HG03066 (cell line): Measurements from ENCODE around the gene PHB1.
"Not testable (repeated sequence)": the region's sequence is repeated elsewhere in the genome, so short reads cannot be mapped to it uniquely, and the experiment has no call there.

ENCODE experiments used
- ATAC-seq: cut with Tn5 transposase; IDR thresholded peaks from one replicate; pipeline ENCODE4 v1.9.1; 2021; ENCODE audit warnings: low read depth; ENCODE audit not compliant: unreplicated experiment

PHB1 gene

GRCh38 chr17:49381793-49382192 lies 32.9 kb downstream of the PHB1 start:
- ATAC-seq = no peak

- no peak for ATAC-seq
These were observed 33.6 kb downstream of the PHB1 start for GRCh38 chr17:49381033-49381432.

- no peak for ATAC-seq
These were observed 34.8 kb downstream of the PHB1 start for GRCh38 chr17:49379926-49380325.

- ATAC-seq = no peak
These were observed 36.4 kb downstream of the PHB1 start for GRCh38 chr17:49378311-49378710.

- no peak for ATAC-seq
These were observed 39.1 kb downstream of the PHB1 start for GRCh38 chr17:49375544-49375943.

GRCh38 chr17:49373115-49373514 lies 41.6 kb downstream of the PHB1 start:
- no peak for ATAC-seq

GRCh38 chr17:49372425-49372824 lies 42.3 kb downstream of the PHB1 start:
- ATAC-seq = no peak

- no peak for ATAC-seq
These were observed 43.5 kb downstream of the PHB1 start for GRCh38 chr17:49370971-49371834.

- ATAC-seq = no peak
These were observed 44.9 kb downstream of the PHB1 start for GRCh38 chr17:49369760-49370159.

GRCh38 chr17:49369089-49369488 lies 45.6 kb downstream of the PHB1 start:
- ATAC-seq = no peak

GRCh38 chr17:49365667-49366066 lies 49.0 kb downstream of the PHB1 start:
- ATAC-seq = no peak

- ATAC-seq = not testable (repeated sequence)
These were observed 49.6 kb downstream of the PHB1 start for GRCh38 chr17:49365126-49365525.

- no peak for ATAC-seq
These were observed 50.6 kb downstream of the PHB1 start for GRCh38 chr17:49364119-49364518.

GRCh38 chr17:49363251-49363650 lies 51.4 kb downstream of the PHB1 start:
- no peak for ATAC-seq

- no peak for ATAC-seq
These were observed 52.0 kb downstream of the PHB1 start for GRCh38 chr17:49362723-49363117.

- peak; percentile 44 for ATAC-seq
These were observed 52.6 kb downstream of the PHB1 start, which contains the start of gene ZNF652 for GRCh38 chr17:49361902-49362722. Gene ZNF652, minus strand, starts transcription at chr17:49362250. Its CDS starts 44,525 bp downstream, at chr17:49317725.

- ATAC-seq = peak; percentile 25
These were observed 53.4 kb downstream of the PHB1 start for GRCh38 chr17:49361129-49361901.

- peak; percentile 10 for ATAC-seq
These were observed 53.9 kb downstream of the PHB1 start for GRCh38 chr17:49360796-49361128.

GRCh38 chr17:49359990-49360795 lies 54.5 kb downstream of the PHB1 start:
- no peak for ATAC-seq

- no peak for ATAC-seq
These were observed 55.9 kb downstream of the PHB1 start for GRCh38 chr17:49358641-49359247.
